ENCODE data around the gene SSC5D.

DNA sequence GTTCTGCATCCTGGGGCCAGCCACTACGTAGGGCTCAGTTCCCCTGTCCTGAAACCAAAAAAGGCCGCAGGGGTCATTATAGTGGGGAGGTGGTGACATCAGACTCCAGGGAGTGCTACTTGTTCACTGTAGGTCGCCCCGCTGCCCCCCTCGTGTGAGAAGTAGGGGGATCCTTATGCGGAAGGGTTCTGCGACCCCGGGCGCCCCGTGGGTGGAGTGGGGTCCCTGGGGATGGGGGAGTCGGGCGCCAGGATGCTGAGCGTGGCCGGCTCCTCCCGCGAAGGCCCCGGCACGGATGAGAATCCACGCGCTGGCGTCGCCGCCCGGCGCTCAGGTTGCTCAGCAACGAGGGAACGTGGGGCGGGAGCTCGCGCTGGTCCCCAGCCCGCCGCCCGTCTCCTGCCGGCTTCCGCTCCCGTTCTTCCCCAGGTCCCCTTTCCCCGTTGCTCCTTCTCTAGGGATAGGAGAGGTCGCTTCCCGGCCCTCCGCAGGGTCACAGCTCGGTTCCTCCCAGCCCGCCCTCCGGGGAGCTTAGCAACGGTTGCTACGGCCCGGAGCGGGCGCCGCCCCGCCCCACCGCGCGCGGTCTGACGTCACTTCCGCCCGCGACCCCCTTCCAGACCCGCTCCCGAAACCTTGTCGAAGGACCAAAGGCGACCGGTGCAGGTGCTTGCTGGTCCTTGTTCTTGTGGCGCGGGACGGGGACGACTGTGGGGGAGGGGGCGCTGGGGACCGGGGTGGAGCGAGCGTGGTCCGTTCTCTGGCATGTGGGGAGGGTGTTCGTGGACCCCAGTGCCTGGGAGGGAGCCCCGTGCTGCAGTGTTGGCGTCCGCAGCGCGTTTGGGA, 3.4 kb upstream of the SSC5D start, which contains the start of gene NAT14:
- TF ChIP-seq, protein P1, sequence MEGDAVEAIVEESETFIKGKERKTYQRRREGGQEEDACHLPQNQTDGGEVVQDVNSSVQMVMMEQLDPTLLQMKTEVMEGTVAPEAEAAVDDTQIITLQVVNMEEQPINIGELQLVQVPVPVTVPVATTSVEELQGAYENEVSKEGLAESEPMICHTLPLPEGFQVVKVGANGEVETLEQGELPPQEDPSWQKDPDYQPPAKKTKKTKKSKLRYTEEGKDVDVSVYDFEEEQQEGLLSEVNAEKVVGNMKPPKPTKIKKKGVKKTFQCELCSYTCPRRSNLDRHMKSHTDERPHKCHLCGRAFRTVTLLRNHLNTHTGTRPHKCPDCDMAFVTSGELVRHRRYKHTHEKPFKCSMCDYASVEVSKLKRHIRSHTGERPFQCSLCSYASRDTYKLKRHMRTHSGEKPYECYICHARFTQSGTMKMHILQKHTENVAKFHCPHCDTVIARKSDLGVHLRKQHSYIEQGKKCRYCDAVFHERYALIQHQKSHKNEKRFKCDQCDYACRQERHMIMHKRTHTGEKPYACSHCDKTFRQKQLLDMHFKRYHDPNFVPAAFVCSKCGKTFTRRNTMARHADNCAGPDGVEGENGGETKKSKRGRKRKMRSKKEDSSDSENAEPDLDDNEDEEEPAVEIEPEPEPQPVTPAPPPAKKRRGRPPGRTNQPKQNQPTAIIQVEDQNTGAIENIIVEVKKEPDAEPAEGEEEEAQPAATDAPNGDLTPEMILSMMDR (IDR thresholded peaks at IDR 0.05) = no peak
- peak in 1 of 2 donors; percentile 32 for TF ChIP-seq POLR2A (IDR thresholded peaks at IDR 0.05)

Measured in thyroid gland (tissue), 4 donors.